B cell (primary cell): ENCODE data around the gene CPPED1. TPM values are rescaled to one million over a fixed set of nuclear protein-coding genes. Genes with fewer than 3 reads are reported as not detected.

Source experiments
- ATAC-seq: fragments of 200-7000 bp; cut with Tn5 transposase; one replicate; pipeline ENCODE4 v1.10.0; 2021; ENCODE audit warnings: low read depth, mild to moderate bottlenecking, moderate number of reproducible peaks, moderate library complexity
- CTCF ChIA-PET: fragments of 350-600 bp; sonication (Branson Sonifier 250); formaldehyde crosslinking; loops from one replicate; lab custom pipeline; 2021; ENCODE audit warnings: antibody characterized with exemption, inconsistent platforms; lab: Charles Lee
- POLR2A ChIA-PET: fragments of 350-600 bp; sonication (Branson Sonifier 250); formaldehyde crosslinking; loops from one replicate; lab custom pipeline; 2021; ENCODE audit warnings: antibody characterized with exemption; lab: Charles Lee
- DNase-seq: peaks from one replicate; pipeline ENCODE4 v3.0.0; 2013
- H2AFZ ChIP-seq: 2 replicates; pipeline ENCODE4 v1.6.1; 2012; ENCODE audit warnings: mild to moderate bottlenecking, low read depth, low read length; ENCODE audit not compliant: insufficient read depth, poor library complexity, severe bottlenecking
- H3K27ac ChIP-seq, 2 donors: 1 replicate in 1 of 2; 2 replicates in 1 of 2; pipeline ENCODE4 v1.5.1; 2012 to 2013; ENCODE audit warnings: low read length in 2 of 2, mild to moderate bottlenecking in 2 of 2, moderate library complexity in 1 of 2
- H3K27me3 ChIP-seq, 4 experiments: fragments of 200-600 bp in 1 of 4; sonication (generic) in 1 of 4; replicated peaks in 1 of 4; 1 replicate in 2 of 4; 2 replicates in 2 of 4; pipeline versions ENCODE4 v1.6.1 to v1.7.0; 2013 to 2016; ENCODE audit warnings: low read length in 3 of 4, mild to moderate bottlenecking in 2 of 4, mixed read lengths in 1 of 4, moderate library complexity in 1 of 4; ENCODE audit not compliant: insufficient read depth in 4 of 4, control insufficient read depth in 3 of 4; ENCODE audit errors: control extremely low read depth in 1 of 4
- H3K36me3 ChIP-seq, 2 experiments: replicated peaks in 1 of 2; 1 replicate in 1 of 2; 2 replicates in 1 of 2; pipeline versions ENCODE4 v1.6.1 to v1.7.1; 2013; ENCODE audit warnings: low read length in 1 of 2; ENCODE audit not compliant: insufficient read depth in 2 of 2, control insufficient read depth in 1 of 2; ENCODE audit errors: control extremely low read depth in 1 of 2, extremely low read depth in 1 of 2
- H3K4me1 ChIP-seq, 2 donors: fragments of 200-600 bp in 1 of 2; sonication (generic) in 1 of 2; 1 replicate in 1 of 2; 2 replicates in 1 of 2; pipeline versions ENCODE4 v1.5.1 to v1.6.1; 2013 to 2017; ENCODE audit warnings: low read length in 2 of 2; ENCODE audit not compliant: control insufficient read depth in 2 of 2, insufficient read depth in 2 of 2
- H3K4me2 ChIP-seq: replicated peaks from 2 replicates; pipeline ENCODE3; 2012; ENCODE audit warnings: mild to moderate bottlenecking, low read depth, low read length; ENCODE audit not compliant: poor library complexity, severe bottlenecking
- H3K4me3 ChIP-seq, 5 experiments: fragments of 200-600 bp in 1 of 5; sonication (generic) in 1 of 5; 1 replicate in 3 of 5; 2 replicates in 2 of 5; pipeline versions ENCODE4 v1.5.1 to v1.7.0; 2011 to 2016; ENCODE audit warnings: low read length in 4 of 5, mild to moderate bottlenecking in 4 of 5, low read depth in 2 of 5, control low read depth in 1 of 5, moderate library complexity in 1 of 5; ENCODE audit not compliant: insufficient read depth in 1 of 5; ENCODE audit errors: control extremely low read depth in 1 of 5, extremely low read depth in 1 of 5
- H3K79me2 ChIP-seq: fragments of 200-600 bp; sonication (generic); one replicate; pipeline ENCODE4 v1.6.0; 2016; ENCODE audit warnings: low read length; ENCODE audit not compliant: control insufficient read depth, insufficient read depth
- H3K9ac ChIP-seq: fragments of 200-600 bp; sonication (generic); 2 replicates; pipeline ENCODE4 v1.6.1; 2017; ENCODE audit warnings: mild to moderate bottlenecking, low read length, moderate library complexity
- H3K9me3 ChIP-seq, 3 donors: one replicate each; pipeline versions ENCODE4 v1.6.1 to v1.7.1; 2013; ENCODE audit warnings: low read length in 2 of 3; ENCODE audit not compliant: control insufficient read depth in 2 of 3, insufficient read depth in 1 of 3; ENCODE audit errors: control extremely low read depth in 1 of 3
- H4K20me1 ChIP-seq: 2 replicates; pipeline ENCODE4 v1.6.0; 2012; ENCODE audit warnings: mild to moderate bottlenecking, low read length; ENCODE audit not compliant: insufficient read depth, control insufficient read depth, poor library complexity, severe bottlenecking
- H3K27ac Mint-ChIP-seq: one replicate; pipeline ENCODE4 v1.8.0; 2021; ENCODE audit warnings: mixed read lengths
- H3K27me3 Mint-ChIP-seq: one replicate; pipeline ENCODE4 v1.8.0; 2021; ENCODE audit warnings: mixed read lengths
- H3K4me1 Mint-ChIP-seq: one replicate; pipeline ENCODE4 v1.8.0; 2021; ENCODE audit warnings: mixed read lengths
- H3K4me3 Mint-ChIP-seq: one replicate; pipeline ENCODE4 v1.8.0; 2021; ENCODE audit warnings: mixed read lengths
- H3K9me3 Mint-ChIP-seq: one replicate; pipeline ENCODE4 v1.8.0; 2022; ENCODE audit warnings: mixed read lengths; ENCODE audit not compliant: insufficient read depth
- CTCF ChIP-seq: fragments of 200-600 bp; IDR thresholded peaks from one replicate; pipeline ENCODE4 v1.8.0; 2022; ENCODE audit warnings: antibody characterized with exemption, mild to moderate bottlenecking
- EZH2 ChIP-seq: IDR thresholded peaks from 2 replicates; pipeline ENCODE4 v1.6.1; 2012; ENCODE audit warnings: borderline replicate concordance, low read depth, mild to moderate bottlenecking, moderate library complexity, low read length; ENCODE audit not compliant: insufficient read depth, poor library complexity, severe bottlenecking
- WGBS: methylation state at CpG from one replicate; pipeline ENCODE4 v1.1.5; 2013; ENCODE audit warnings: missing lambda C conversion rate; ENCODE audit not compliant: insufficient coverage; 5-methylcytosine and 5-hydroxymethylcytosine counted together
- intact Hi-C: fragments of 100-400 bp; cut with micrococcal nuclease; formaldehyde crosslinking; loops from one replicate; pipeline ENCODE4 v1.10.0; 2022
- polyA plus RNA-seq: library from polyadenylated mRNA; depleted of rRNA; stranded (reverse); fragments of >200 nt; gene quantifications from 2 replicates; pipeline ENCODE4 v1.2.3, GENCODE V29; 2012
- total RNA-seq, 2 donors: library from RNA; stranded (reverse); fragments of 120-200 nt in 1 of 2; gene quantifications; 1 replicate in 1 of 2; 2 replicates in 1 of 2; pipeline versions ENCODE4 v1.2.3 to v1.2.4, GENCODE V29; 2013 to 2022

Gene CPPED1
- total and polyA plus RNA-seq, 2 donors (not counting 1 experiment from before 2014, with no cell fraction given): 5.9 to 11.3 TPM

GRCh38 chr16:12752159-12752558, 51.5 kb downstream of the CPPED1 start:
- Histone ChIP-seq H4K20me1 (no peaks in the 10 kb centered on the region), H3K36me3 (no peaks in the 10 kb centered on the region), H3K4me2 (no peak overlapping the region), H3K9me3 (no peaks in the 10 kb centered on the region), H3K79me2 (no peaks in the 10 kb centered on the region), H3K27ac (no peak overlapping the region), H3K4me1 (no peaks in the 10 kb centered on the region), H2AFZ (no peak overlapping the region), H3K4me3 (no peak overlapping the region), H3K9ac (no peak overlapping the region), H3K27me3 (no peaks in the 10 kb centered on the region)
- H3K9me3 Mint-ChIP-seq: no peaks in the 10 kb centered on the region
- DNase-seq (no peak), ATAC-seq (no peak)
- intact Hi-C loops: no loop called here
- ChIA-PET POLR2A (no interaction called here), CTCF (interaction anchor here (1.1 kb wide), 1 partner anchor 14 kb away, joined by 3 read pairs; no protein-coding TSS in a partner anchor)
- TF ChIP-seq CTCF (no peak), EZH2 (no peak)
- H3K4me1 Mint-ChIP-seq: peaks cover 3% of the 10 kb centered on the region
- no CpG with 5 or more reads among the region's 2 CpGs for WGBS
- no peak overlapping the region for H3K27ac Mint-ChIP-seq
- H3K4me3 Mint-ChIP-seq: no peak overlapping the region
- no peaks in the 10 kb centered on the region for H3K27me3 Mint-ChIP-seq

- Histone ChIP-seq H3K9me3 (no peaks in the 10 kb centered on the region), H3K4me1 (no peaks in the 10 kb centered on the region), H3K79me2 (no peaks in the 10 kb centered on the region), H4K20me1 (no peaks in the 10 kb centered on the region), H3K4me2 (no peak overlapping the region), H3K4me3 (no peak overlapping the region), H2AFZ (no peak overlapping the region), H3K27ac (no peak overlapping the region), H3K27me3 (no peaks in the 10 kb centered on the region), H3K36me3 (no peaks in the 10 kb centered on the region), H3K9ac (no peak overlapping the region)
- peaks cover 3% of the 10 kb centered on the region for H3K4me1 Mint-ChIP-seq
- intact Hi-C loops: no loop called here
- no peak overlapping the region for H3K4me3 Mint-ChIP-seq
- ChIA-PET POLR2A (no interaction called here), CTCF (no interaction called here)
- DNase-seq: no peak
- no peaks in the 10 kb centered on the region for H3K27me3 Mint-ChIP-seq
- WGBS: 85% methylated on average over 7 of the region's 9 CpGs
- TF ChIP-seq CTCF (no peak), EZH2 (no peak)
- no peak for ATAC-seq
- H3K9me3 Mint-ChIP-seq: peaks cover 2% of the 10 kb centered on the region
- H3K27ac Mint-ChIP-seq: no peak overlapping the region
Measured at GRCh38 chr16:12750554-12750918, 53.2 kb downstream of the CPPED1 start.
